GM21447 (cell line): Measurements from ENCODE around the gene GRIK4.
A peak's percentile ranks its signal among the peaks of the same experiment; 100 is the strongest.

Experiments
- ATAC-seq: cut with Tn5 transposase; IDR thresholded peaks from one replicate; pipeline ENCODE4 v1.9.1; 2021; ENCODE audit not compliant: unreplicated experiment

GRIK4 gene

GRCh38 chr11:120893440-120894201 lies 382.1 kb downstream of the GRIK4 start:
- peak; percentile 77 for ATAC-seq

- no peak for ATAC-seq
Observed at GRCh38 chr11:120894202-120894985, 382.8 kb downstream of the GRIK4 start.

- no peak for ATAC-seq
Observed at GRCh38 chr11:120896687-120897086, 385.1 kb downstream of the GRIK4 start.

GRCh38 chr11:120898568-120898967 lies 387.0 kb downstream of the GRIK4 start:
- ATAC-seq = no peak

- no peak for ATAC-seq
Observed at GRCh38 chr11:120899720-120900119, 388.2 kb downstream of the GRIK4 start.

GRCh38 chr11:120900643-120901042 lies 389.1 kb downstream of the GRIK4 start:
- no peak for ATAC-seq

- ATAC-seq = no peak
Observed at GRCh38 chr11:120903686-120904085, 392.1 kb downstream of the GRIK4 start.

- ATAC-seq = no peak
Observed at GRCh38 chr11:120904116-120904515, 392.6 kb downstream of the GRIK4 start.

- ATAC-seq = no peak
Observed at GRCh38 chr11:120906766-120907165, 395.2 kb downstream of the GRIK4 start.

- ATAC-seq = no peak
Observed at GRCh38 chr11:120907971-120908370, 396.4 kb downstream of the GRIK4 start.

GRCh38 chr11:120908461-120909181 lies 397.1 kb downstream of the GRIK4 start:
- ATAC-seq = no peak

GRCh38 chr11:120909676-120910416 lies 398.3 kb downstream of the GRIK4 start:
- no peak for ATAC-seq

- no peak for ATAC-seq
Observed at GRCh38 chr11:120911943-120912342, 400.4 kb downstream of the GRIK4 start.

- ATAC-seq = no peak
Observed at GRCh38 chr11:120912504-120912903, 401.0 kb downstream of the GRIK4 start.

- no peak for ATAC-seq
Observed at GRCh38 chr11:120912915-120913314, 401.4 kb downstream of the GRIK4 start.

GRCh38 chr11:120914021-120914420 lies 402.5 kb downstream of the GRIK4 start:
- ATAC-seq = no peak

GRCh38 chr11:120914601-120915000 lies 403.1 kb downstream of the GRIK4 start:
- no peak for ATAC-seq

GRCh38 chr11:120917559-120918239 lies 406.2 kb downstream of the GRIK4 start:
- ATAC-seq = no peak

- ATAC-seq = no peak
Observed at GRCh38 chr11:120918257-120918656, 406.7 kb downstream of the GRIK4 start.

GRCh38 chr11:120919045-120919444 lies 407.5 kb downstream of the GRIK4 start:
- ATAC-seq = no peak
